Heart right ventricle (tissue), 16 donors: Measurements from ENCODE around the gene ZACN. TPM values are rescaled to one million over a fixed set of nuclear protein-coding genes. Genes with fewer than 3 reads are reported as not detected.

ENCODE experiments used
- ATAC-seq, 8 donors: fragments of 200-7000 bp; cut with Tn5 transposase; one replicate each; pipeline ENCODE4 v1.9.1; 2020; ENCODE audit warnings: mild to moderate bottlenecking in 8 of 8, moderate library complexity in 8 of 8, moderate number of reproducible peaks in 1 of 8
- DNase-seq, 2 donors: peaks; one replicate each; pipeline ENCODE4 v3.0.0-alpha.2; 2020
- H3K27ac ChIP-seq, 10 donors: fragments of 200-600 bp; sonication (generic) in 2 of 10; one replicate each; pipeline versions ENCODE4 v1.5.0 to v1.8.0; 2020 to 2022; ENCODE audit warnings: mild to moderate bottlenecking in 3 of 10
- H3K27me3 ChIP-seq, 7 donors: fragments of 200-600 bp; one replicate each; pipeline ENCODE4 v1.8.0; 2021 to 2022; ENCODE audit warnings: mild to moderate bottlenecking in 2 of 7
- H3K36me3 ChIP-seq, 9 donors: fragments of 200-600 bp; sonication (generic) in 1 of 9; one replicate each; pipeline versions ENCODE4 v1.5.0 to v1.8.0; 2020 to 2022; ENCODE audit warnings: mild to moderate bottlenecking in 2 of 9
- H3K4me1 ChIP-seq, 9 donors: fragments of 200-600 bp; sonication (generic) in 1 of 9; one replicate each; pipeline versions ENCODE4 v1.5.0 to v1.8.0; 2020 to 2022; ENCODE audit warnings: mild to moderate bottlenecking in 4 of 9
- H3K4me3 ChIP-seq, 10 donors: fragments of 200-600 bp; sonication (generic) in 2 of 10; one replicate each; pipeline versions ENCODE4 v1.5.0 to v1.8.0; 2020 to 2022; ENCODE audit warnings: mild to moderate bottlenecking in 7 of 10, moderate library complexity in 2 of 10
- H3K9me3 ChIP-seq, 11 donors: fragments of 200-600 bp in 10 of 11; sonication (generic) in 2 of 11; one replicate each; pipeline versions ENCODE4 v1.5.0 to v1.8.0; 2013 to 2022; ENCODE audit warnings: mild to moderate bottlenecking in 2 of 11, control low read depth in 1 of 11, moderate library complexity in 1 of 11
- CTCF ChIP-seq, 9 donors: fragments of 200-600 bp; sonication (generic) in 2 of 9; IDR thresholded peaks; one replicate each; pipeline versions ENCODE4 v1.5.0 to v1.8.0; 2021 to 2022; ENCODE audit warnings: antibody characterized with exemption in 9 of 9, mild to moderate bottlenecking in 5 of 9, moderate library complexity in 1 of 9
- WGBS, 2 donors: extraction: QIAGEN DNeasy Blood & Tissue Kit; methylation state at CpG; one replicate each; pipeline ENCODE4 v1.1.7; 2013; ENCODE audit warnings: inconsistent platforms in 1 of 2; 5-methylcytosine and 5-hydroxymethylcytosine counted together
- intact Hi-C, 10 donors: fragments of 100-400 bp; cut with DNase I; formaldehyde crosslinking; loops; one replicate each; pipeline versions ENCODE4 v1.11.1 to v1.14.2; 2022
- polyA plus RNA-seq, 2 donors: library from polyadenylated mRNA; stranded (reverse); fragments of 200-250 nt; gene quantifications; one replicate each; pipeline ENCODE4 v1.2.3, GENCODE V29; 2013
- total RNA-seq, 10 donors: library from RNA; stranded (reverse); fragmentation: NEBNext Ultra II Directional in 3 of 10; extraction: Animal tissue kit (Norgen Biotek cat#: 25700) in 3 of 10; gene quantifications; one replicate each; pipeline versions ENCODE4 v1.2.1 to v1.2.4, GENCODE V29; 2021 to 2023
- donor health status: Arrhythmogenic right ventricular cardiomyopathy.
- donor health status: ischemic (EF 13 %, LVEDD 7.1; RV severe dilation, severe dysfunction).
- donor health status: healthy with polysubstance abuse.
- donor health status: DM: no; HTN: yes; CAD: no.
- donor health status: DM: no; HTN: no; CAD: no.
- donor health status: ischemic (EF 25% LVEDD 6.9; RV normal size, moderate dysfunction).
- donor health status: ischemic (EF 25% LVEDD 5.7; RV mildly dilated, moderate dysfunction).
- donor health status: healthy.
- donor health status: DM: yes; HTN: yes; CAD: no.
- donor health status: Ischemic cardiomyopathy.
- donor health status: ischemic (EF 35%, LVEDD 5.7; RV mildly dilated, moderate dysfunction).
- donor health status: nonischemic (EF 11% LVEDD 7.7; RV severe dilation, severe dysfunction).
- donor health status: DM: yes; HTN: yes; CAD: no.
- donor health status: PGD.
- donor health status: ischemic (EF 29% LVEDD 5.4; RV normal size, mild dysfunction).
- donor health status: nonischemic (EF 23%, LVEDD 6.1; RV moderate dilation, normal function).

ZACN gene
- total and polyA plus RNA-seq, 12 donors: 1.1 to 1.6 TPM; not detected in 10

- Histone ChIP-seq H3K27ac (no peak overlapping the region), H3K27me3 (no peaks in the 10 kb centered on the region), H3K4me3 (no peak overlapping the region), H3K9me3 (no peaks in the 10 kb centered on the region), H3K4me1 (peaks cover 0 to 8% (median 0%) of the 10 kb centered on the region in 9 donors), H3K36me3 (peaks cover 0 to 100% (median 77%) of the 10 kb centered on the region in 9 donors)
- intact Hi-C loops: no loop called here
- DNase-seq (no peak), ATAC-seq (no peak)
- 68 to 75% methylated on average over 23 of the region's 23 CpGs for WGBS, 2 donors
- no peak for TF ChIP-seq CTCF (IDR thresholded peaks at IDR 0.05)
These were observed 12.7 kb downstream of the ZACN start for GRCh38 chr17:76091526-76092286.

- Histone ChIP-seq H3K27me3 (no peaks in the 10 kb centered on the region), H3K27ac (no peak overlapping the region), H3K36me3 (peaks cover 0 to 100% (median 78%) of the 10 kb centered on the region in 9 donors), H3K9me3 (no peaks in the 10 kb centered on the region), H3K4me1 (peaks cover 0 to 8% (median 0%) of the 10 kb centered on the region in 9 donors), H3K4me3 (no peak overlapping the region)
- intact Hi-C loops: no loop called here
- ATAC-seq (no peak), DNase-seq (no peak)
- 94% methylated on average over 20 of the region's 20 CpGs for WGBS, 2 donors
- TF ChIP-seq CTCF (IDR thresholded peaks at IDR 0.05): no peak
These were observed 13.8 kb downstream of the ZACN start for GRCh38 chr17:76092526-76093413.

- DNase-seq: no peak
- no peak overlapping the region for H3K27ac ChIP-seq
- peaks cover 0 to 8% (median 0%) of the 10 kb centered on the region in 9 donors for H3K4me1 ChIP-seq
- no peak for TF ChIP-seq CTCF (IDR thresholded peaks at IDR 0.05)
- H3K27me3 ChIP-seq: no peaks in the 10 kb centered on the region
- intact Hi-C loops: no loop called here
- H3K36me3 ChIP-seq: peaks cover 0 to 100% (median 67%) of the 10 kb centered on the region in 9 donors
- no peak overlapping the region for H3K4me3 ChIP-seq
- no peak for ATAC-seq
- 86 to 94% methylated on average over 11 of the region's 11 CpGs for WGBS, 2 donors
- no peaks in the 10 kb centered on the region for H3K9me3 ChIP-seq
These were observed 15.1 kb downstream of the ZACN start for GRCh38 chr17:76094046-76094445.

- intact Hi-C loops: no loop called here
- no peak for TF ChIP-seq CTCF (IDR thresholded peaks at IDR 0.05)
- Histone ChIP-seq H3K4me1 (peaks cover 0 to 8% (median 0%) of the 10 kb centered on the region in 9 donors), H3K4me3 (no peak overlapping the region), H3K27me3 (no peaks in the 10 kb centered on the region), H3K27ac (no peak overlapping the region), H3K9me3 (no peaks in the 10 kb centered on the region), H3K36me3 (peaks cover 0 to 100% (median 61%) of the 10 kb centered on the region in 9 donors)
- DNase-seq (no peak), ATAC-seq (no peak)
- 79 to 80% methylated on average over 13 of the region's 13 CpGs for WGBS, 2 donors
These were observed 17.0 kb downstream of the ZACN start for GRCh38 chr17:76095943-76096342.
